ENCODE data around the gene P2RX3.

The P2RX3 gene

GRCh38 chr11:57405271-57405860 lies 67.2 kb downstream of the P2RX3 start:
- TF ChIP-seq CTCF (IDR thresholded peaks at IDR 0.05; ENCODE audit: extremely low read depth, missing control alignments), result no peak
- no peak for DNase-seq (ENCODE audit: low spot score)

- no peak for TF ChIP-seq CTCF (IDR thresholded peaks at IDR 0.05; ENCODE audit: extremely low read depth, missing control alignments)
- DNase-seq (ENCODE audit: low spot score), result peak; percentile 58
Measured at GRCh38 chr11:57406337-57406904, 68.3 kb downstream of the P2RX3 start.

- TF ChIP-seq CTCF (IDR thresholded peaks at IDR 0.05; ENCODE audit: extremely low read depth, missing control alignments), result no peak
- no peak for DNase-seq (ENCODE audit: low spot score)
Measured at GRCh38 chr11:57407010-57407920, 69.1 kb downstream of the P2RX3 start.

- no peak for DNase-seq (ENCODE audit: low spot score)
- TF ChIP-seq CTCF (IDR thresholded peaks at IDR 0.05; ENCODE audit: extremely low read depth, missing control alignments), result no peak
Measured at GRCh38 chr11:57407941-57408475, 69.9 kb downstream of the P2RX3 start.

- no peak for TF ChIP-seq CTCF (IDR thresholded peaks at IDR 0.05; ENCODE audit: extremely low read depth, missing control alignments)
- no peak for DNase-seq (ENCODE audit: low spot score)
Measured at GRCh38 chr11:57408771-57409170, 70.6 kb downstream of the P2RX3 start.

- no peak for DNase-seq (ENCODE audit: low spot score)
Measured at GRCh38 chr11:57409321-57410100, 71.4 kb downstream of the P2RX3 start.

More at GRCh38 chr11:57409321-57410100, 71.4 kb downstream of the P2RX3 start:
- no peak for TF ChIP-seq CTCF (IDR thresholded peaks at IDR 0.05; ENCODE audit: extremely low read depth, missing control alignments)

Measured in GM20000 (cell line).